GM12892 (cell line): Measurements from ENCODE around the gene FRS3.

ENCODE experiments used
- POLR2A ChIP-seq: IDR thresholded peaks from 2 replicates; pipeline ENCODE4 v1.6.1; 2011; ENCODE audit warnings: low read depth, low read length, control low read depth
- POLR2AphosphoS5 ChIP-seq: IDR thresholded peaks from 2 replicates; pipeline ENCODE4 v1.6.1; 2011; ENCODE audit warnings: low read depth, low read length, control low read depth

DNA sequence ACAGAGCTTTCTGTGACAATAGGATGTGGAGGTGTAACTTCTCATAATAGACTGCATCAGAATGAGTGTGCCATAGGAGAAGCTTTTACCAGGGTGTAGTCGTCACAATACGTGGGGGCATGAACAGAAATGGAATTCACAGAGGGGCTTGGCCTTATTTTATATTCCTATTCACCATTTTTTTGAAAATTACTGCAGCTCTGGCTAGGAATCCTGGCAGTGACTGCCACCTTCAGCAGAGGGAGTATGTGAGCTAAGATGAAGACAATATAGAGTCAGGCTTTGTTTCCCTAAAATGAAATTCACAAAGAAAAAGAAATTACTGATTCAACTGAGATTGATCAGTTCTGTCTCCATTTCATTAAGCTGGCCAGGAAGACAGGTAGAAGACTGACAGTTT is 21.7 kb upstream of the FRS3 start:
- TF ChIP-seq POLR2AphosphoS5 (no peak), POLR2A (no peak)
